ENCODE measurements around the gene NPLOC4.

The NPLOC4 gene

GRCh38 chr17:81546906-81547613 lies 89.9 kb downstream of the NPLOC4 start:
- no peak for DNase-seq (ENCODE audit: low read depth in 2 of 2)

- no peak for DNase-seq (ENCODE audit: low read depth in 2 of 2)
Measured at GRCh38 chr17:81545160-81545949, 91.6 kb downstream of the NPLOC4 start.

- DNase-seq (ENCODE audit: low read depth in 2 of 2), result no peak
Measured at GRCh38 chr17:81544281-81544974, 92.5 kb downstream of the NPLOC4 start.

DNA sequence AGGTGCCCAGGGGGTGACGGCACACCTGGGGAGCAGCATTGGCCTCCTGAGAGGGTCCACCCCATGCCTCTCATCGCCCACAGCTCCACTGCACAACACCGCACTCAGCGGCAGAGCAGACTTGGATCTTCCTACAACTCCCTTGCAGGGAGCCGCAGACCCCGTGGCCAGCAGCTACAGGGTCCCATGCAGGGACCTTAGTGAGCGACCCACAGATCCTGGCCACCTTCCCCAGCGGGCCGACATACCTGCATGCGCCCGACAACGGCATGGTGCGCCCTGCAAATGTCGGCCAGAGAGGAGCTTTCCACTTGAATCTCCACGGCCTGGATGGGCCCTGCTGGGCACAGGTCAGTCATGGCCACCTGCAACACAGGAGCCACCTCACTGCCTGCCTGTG lies 93.2 kb downstream of the NPLOC4 start:
- no peak for DNase-seq (ENCODE audit: low read depth in 2 of 2)

- DNase-seq (ENCODE audit: low read depth in 2 of 2), result no peak
Measured at GRCh38 chr17:81543339-81543675, 93.6 kb downstream of the NPLOC4 start.

GRCh38 chr17:81542431-81543338 lies 94.2 kb downstream of the NPLOC4 start:
- no peak for DNase-seq (ENCODE audit: low read depth in 2 of 2)

DNA sequence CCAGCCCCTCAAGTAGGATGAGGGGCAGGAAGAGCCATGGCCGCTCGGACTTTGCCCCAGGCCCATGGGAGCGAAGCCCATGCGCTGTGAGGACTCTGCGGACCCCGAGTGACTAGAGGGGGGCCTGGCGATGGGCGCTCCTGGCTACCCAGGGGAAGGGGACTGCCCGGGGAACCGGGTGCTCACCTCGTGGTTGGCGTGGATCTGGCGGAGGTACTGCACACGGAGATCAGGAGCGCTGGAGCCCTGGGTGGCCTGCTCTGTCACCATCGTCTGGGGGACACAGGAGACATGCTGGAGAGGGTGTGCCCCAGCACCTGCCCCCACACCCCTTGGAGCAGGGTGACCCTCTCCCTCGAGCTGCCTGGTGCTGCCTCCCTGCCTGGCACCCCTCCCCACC lies 95.8 kb downstream of the NPLOC4 start:
- DNase-seq (ENCODE audit: low read depth in 2 of 2), result no peak

DNA sequence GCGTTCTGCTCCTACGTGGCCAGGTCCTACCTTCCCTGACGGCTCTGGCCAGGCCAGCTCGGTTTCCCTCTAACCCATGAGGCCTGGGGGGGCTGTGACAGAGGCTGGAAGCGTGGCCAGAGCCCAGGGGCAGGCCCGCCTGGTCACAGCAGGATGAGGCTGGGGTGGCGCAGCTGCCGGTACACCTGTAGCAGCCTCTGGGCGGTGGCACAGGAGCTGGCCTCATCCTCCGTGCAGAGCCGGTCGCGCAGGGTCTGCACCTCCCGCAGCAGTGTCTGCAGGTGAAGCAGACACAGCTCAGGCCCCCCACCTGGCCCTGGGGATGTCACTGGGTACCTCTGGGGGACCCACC lies 96.3 kb downstream of the NPLOC4 start:
- no peak for DNase-seq (ENCODE audit: low read depth in 2 of 2)

- no peak for DNase-seq (ENCODE audit: low read depth in 2 of 2)
Measured at GRCh38 chr17:81539961-81540675, 96.8 kb downstream of the NPLOC4 start.

DNA sequence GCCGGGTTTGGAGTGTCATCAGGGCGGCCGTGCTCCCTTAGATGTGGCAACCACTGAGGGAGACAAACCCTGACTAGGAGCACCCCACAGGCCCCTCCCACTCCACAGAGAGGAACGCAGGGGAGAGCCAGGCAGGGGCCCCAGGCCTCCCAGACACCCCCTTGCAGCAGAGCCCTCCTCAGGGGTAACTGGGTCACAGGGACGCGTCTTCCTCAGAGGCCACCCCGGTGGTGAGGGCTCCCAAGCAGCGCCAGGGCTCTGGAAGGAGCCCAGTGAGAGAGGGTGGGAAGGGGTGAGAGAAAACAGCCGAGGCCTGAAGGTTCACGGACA lies 97.4 kb downstream of the NPLOC4 start:
- no peak for DNase-seq (ENCODE audit: low read depth in 2 of 2)

GRCh38 chr17:81538651-81539570 lies 98.0 kb downstream of the NPLOC4 start:
- DNase-seq (ENCODE audit: low read depth in 2 of 2), result no peak

- DNase-seq (ENCODE audit: low read depth in 2 of 2), result no peak
Measured at GRCh38 chr17:81537856-81538555, 98.9 kb downstream of the NPLOC4 start.

DNA sequence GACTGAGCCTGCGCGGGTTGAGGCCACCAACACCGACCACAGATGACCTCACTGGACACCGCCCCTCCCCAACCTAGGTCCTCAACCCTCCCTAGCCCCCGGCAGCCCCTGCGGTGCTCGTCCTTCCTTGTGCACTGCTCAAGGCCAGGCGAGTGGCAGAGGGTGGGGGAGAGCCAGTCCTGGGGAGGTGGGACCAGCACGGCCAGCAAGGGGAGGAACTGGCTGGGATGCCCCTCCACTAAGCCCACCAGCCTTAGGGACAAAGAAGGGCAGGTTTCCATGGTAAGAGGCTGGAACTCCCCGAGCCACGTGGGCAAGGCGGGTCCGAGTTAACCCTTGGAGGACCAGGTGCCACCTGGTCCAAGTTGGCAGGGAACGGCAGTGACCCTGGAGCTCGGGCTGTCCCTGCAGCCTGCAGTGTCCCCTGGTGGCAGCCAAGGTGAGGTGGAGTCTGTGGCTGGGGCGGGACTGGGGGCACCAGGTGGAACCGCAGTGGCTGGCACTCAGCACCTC lies 99.5 kb downstream of the NPLOC4 start:
- DNase-seq (ENCODE audit: low read depth in 2 of 2), result no peak

- no peak for DNase-seq (ENCODE audit: low read depth in 2 of 2)
Measured at GRCh38 chr17:81536299-81537290, 100.3 kb downstream of the NPLOC4 start.

DNA sequence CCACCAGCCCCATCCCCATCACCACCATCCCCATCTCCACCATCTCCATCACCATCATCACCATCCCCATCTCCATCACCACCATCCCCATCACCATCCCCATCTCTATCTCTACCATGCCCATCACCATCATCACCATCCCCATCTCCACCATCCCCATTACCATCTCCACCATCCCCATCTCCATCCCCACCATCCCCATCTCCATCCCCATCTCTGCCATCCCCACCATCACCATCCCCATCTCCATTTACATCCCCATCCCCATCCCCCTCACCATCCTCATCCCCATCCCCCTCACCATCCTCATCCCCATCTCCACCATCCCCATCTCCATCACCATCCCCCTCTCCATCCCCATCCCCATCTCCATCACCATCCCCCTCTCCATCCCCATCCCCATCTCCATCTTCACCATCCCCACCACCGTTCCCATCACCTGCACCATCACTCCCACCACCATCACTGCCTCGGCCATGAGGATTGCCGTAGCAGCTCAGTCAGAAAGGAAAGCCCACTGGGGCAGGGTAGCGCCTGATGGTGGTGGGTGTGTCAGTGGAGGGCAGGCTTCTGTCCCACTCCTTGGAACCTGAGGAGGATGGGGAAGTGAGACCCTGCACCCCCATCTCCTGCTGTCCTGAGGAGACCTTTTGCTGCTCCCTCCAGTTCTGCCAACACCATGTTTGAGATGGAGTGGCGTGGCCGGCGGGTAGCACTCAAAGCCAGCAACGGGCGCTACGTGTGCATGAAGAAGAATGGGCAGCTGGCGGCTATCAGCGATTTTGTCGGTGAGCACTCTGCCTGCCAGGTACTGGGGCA lies 101.2 kb downstream of the NPLOC4 start:
- no peak for DNase-seq (ENCODE audit: low read depth in 2 of 2)

DNA sequence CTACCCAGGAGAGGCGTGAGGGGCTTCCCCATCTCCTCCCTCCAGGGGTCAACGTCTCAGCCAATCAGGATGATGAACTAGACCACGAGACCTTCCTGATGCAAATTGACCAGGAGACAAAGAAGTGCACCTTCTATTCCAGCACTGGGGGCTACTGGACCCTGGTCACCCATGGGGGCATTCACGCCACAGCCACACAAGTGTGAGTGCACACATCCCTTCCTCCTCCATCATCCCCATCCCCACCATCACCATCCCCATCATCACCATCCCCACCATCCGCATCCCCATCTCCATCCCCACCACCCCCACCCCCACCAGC lies 101.9 kb downstream of the NPLOC4 start:
- no peak for DNase-seq (ENCODE audit: low read depth in 2 of 2)

Measured in stimulated activated CD4-positive, alpha-beta T cell treated with anti-CD3 and anti-CD28 coated beads, Interleukin-4, amount 100 ng/mL, for 48 hours (primary cell).